Left ventricle myocardium inferior (tissue), 1 donor: Measurements from ENCODE around the gene AFMID. TPM values are rescaled to one million over a fixed set of nuclear protein-coding genes. Genes with fewer than 3 reads are reported as not detected.
A peak's percentile ranks its signal among the peaks of the same experiment; 100 is the strongest.

Experiments used
- DNase-seq: peaks from one replicate; pipeline ENCODE4 v3.0.0-alpha.2; 2020
- H3K27ac ChIP-seq: fragments of 200-600 bp; replicated peaks from 2 replicates; pipeline ENCODE4 v1.8.0; 2021
- H3K27me3 ChIP-seq: fragments of 200-600 bp; 2 replicates; pipeline ENCODE4 v1.8.0; 2021; ENCODE audit warnings: low read depth
- H3K36me3 ChIP-seq: fragments of 200-600 bp; 2 replicates; pipeline ENCODE4 v1.8.0; 2021
- H3K4me1 ChIP-seq: fragments of 200-600 bp; 2 replicates; pipeline ENCODE4 v1.8.0; 2021
- H3K4me3 ChIP-seq: fragments of 200-600 bp; 2 replicates; pipeline ENCODE4 v1.8.0; 2021; ENCODE audit warnings: mild to moderate bottlenecking, moderate library complexity
- H3K9me3 ChIP-seq: fragments of 200-600 bp; replicated peaks from 2 replicates; pipeline ENCODE4 v1.8.0; 2021
- intact Hi-C: fragments of 100-400 bp; cut with micrococcal nuclease; formaldehyde crosslinking; loops from one replicate; pipeline ENCODE4 v1.11.0; 2022
- total RNA-seq: library from RNA; stranded (reverse); fragmentation: NEBNext Ultra II Directional; extraction: Animal tissue kit (Norgen Biotek cat#: 25700); gene quantifications from one replicate; pipeline ENCODE4 v1.2.1, GENCODE V29; 2021
- TF ChIP-seq, protein P1 (sequence below): fragments of 200-600 bp; IDR thresholded peaks from 2 replicates; pipeline ENCODE4 v1.8.0; 2021; ENCODE audit warnings: antibody characterized with exemption, mild to moderate bottlenecking, borderline replicate concordance
- donor health status: DM: no; HTN: yes; CAD: no; lungs with severe emphysema.

The AFMID gene
- total RNA-seq, 1 donor from 2014 or later: 22.5 TPM

DNA sequence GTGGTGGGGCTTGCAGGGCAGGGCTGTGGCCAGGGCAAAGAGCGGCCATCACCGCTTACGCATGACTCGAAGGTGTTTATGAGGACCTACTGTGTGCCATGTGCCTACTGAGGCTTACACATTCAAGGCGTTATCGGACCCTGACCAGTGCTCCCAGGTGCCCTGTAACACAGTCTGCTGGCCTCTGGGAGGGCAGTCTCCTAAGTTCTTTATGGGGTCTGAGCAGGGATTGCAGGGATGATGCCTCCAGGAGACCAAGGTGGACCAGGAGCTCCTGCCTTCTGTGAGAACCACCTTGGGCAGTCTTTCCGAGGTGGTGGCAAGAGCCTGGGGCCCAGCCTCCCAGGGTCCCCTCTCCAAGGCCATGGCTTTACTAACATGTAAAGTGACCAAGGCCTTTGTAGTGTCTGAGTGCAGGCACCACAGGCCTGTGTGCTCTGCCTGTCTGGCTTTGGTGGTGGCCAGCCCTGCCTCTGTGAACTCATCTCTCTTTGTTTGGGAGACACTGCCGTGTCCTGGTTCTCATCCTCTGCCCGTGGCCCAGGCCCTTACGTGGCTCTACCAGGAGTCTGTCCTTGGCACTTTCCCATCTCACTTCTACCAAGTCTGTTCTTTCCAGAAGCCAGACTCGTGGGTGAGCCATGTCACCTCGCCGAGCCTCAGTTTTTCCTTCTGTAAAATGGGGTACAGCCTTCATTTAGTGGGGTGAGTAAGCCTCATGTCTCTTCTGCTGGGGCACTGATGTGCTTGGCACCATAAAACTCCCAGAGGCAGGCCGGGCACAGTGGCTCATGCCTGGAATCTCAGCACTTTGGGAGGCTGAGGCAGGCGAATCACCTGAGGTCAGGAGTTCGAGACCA is 22.2 kb upstream of the AFMID start:
- TF ChIP-seq, protein P1, sequence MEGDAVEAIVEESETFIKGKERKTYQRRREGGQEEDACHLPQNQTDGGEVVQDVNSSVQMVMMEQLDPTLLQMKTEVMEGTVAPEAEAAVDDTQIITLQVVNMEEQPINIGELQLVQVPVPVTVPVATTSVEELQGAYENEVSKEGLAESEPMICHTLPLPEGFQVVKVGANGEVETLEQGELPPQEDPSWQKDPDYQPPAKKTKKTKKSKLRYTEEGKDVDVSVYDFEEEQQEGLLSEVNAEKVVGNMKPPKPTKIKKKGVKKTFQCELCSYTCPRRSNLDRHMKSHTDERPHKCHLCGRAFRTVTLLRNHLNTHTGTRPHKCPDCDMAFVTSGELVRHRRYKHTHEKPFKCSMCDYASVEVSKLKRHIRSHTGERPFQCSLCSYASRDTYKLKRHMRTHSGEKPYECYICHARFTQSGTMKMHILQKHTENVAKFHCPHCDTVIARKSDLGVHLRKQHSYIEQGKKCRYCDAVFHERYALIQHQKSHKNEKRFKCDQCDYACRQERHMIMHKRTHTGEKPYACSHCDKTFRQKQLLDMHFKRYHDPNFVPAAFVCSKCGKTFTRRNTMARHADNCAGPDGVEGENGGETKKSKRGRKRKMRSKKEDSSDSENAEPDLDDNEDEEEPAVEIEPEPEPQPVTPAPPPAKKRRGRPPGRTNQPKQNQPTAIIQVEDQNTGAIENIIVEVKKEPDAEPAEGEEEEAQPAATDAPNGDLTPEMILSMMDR: no peak
- H3K36me3 ChIP-seq: no peaks in the 10 kb centered on the region
- H3K4me1 ChIP-seq: peaks cover 21% of the 10 kb centered on the region
- intact Hi-C loops: no loop called here
- H3K27me3 ChIP-seq: no peaks in the 10 kb centered on the region
- no peak for DNase-seq
- H3K4me3 ChIP-seq: no peak overlapping the region
- no peak overlapping the region for H3K27ac ChIP-seq
- no peaks in the 10 kb centered on the region for H3K9me3 ChIP-seq

DNA sequence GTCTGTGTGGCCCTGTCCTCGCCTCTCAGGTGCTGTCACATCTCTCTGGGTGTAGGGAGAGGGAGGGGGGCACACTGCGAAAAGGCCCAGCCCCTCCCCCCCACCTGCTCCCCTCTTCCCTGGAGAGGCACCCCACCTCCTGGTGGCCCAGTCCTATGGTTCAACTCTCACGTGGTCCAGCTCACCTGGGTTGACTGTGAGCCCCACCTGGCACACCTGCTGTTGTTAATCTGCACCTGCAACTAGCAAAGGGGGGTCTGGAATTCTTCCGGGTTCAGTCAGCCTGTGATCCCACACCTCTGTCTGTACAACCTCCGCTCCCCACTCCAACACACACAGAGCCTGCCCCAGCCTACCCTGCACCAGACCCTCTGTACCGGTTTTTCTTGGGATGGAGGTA is 20.7 kb upstream of the AFMID start:
- H3K36me3 ChIP-seq: peaks cover 9% of the 10 kb centered on the region
- H3K27ac ChIP-seq: no peak overlapping the region
- no peaks in the 10 kb centered on the region for H3K27me3 ChIP-seq
- no peaks in the 10 kb centered on the region for H3K9me3 ChIP-seq
- peaks cover 34% of the 10 kb centered on the region for H3K4me1 ChIP-seq
- TF ChIP-seq, protein P1: no peak
- DNase-seq: no peak
- no peak overlapping the region for H3K4me3 ChIP-seq
- intact Hi-C loops: no loop called here

DNA sequence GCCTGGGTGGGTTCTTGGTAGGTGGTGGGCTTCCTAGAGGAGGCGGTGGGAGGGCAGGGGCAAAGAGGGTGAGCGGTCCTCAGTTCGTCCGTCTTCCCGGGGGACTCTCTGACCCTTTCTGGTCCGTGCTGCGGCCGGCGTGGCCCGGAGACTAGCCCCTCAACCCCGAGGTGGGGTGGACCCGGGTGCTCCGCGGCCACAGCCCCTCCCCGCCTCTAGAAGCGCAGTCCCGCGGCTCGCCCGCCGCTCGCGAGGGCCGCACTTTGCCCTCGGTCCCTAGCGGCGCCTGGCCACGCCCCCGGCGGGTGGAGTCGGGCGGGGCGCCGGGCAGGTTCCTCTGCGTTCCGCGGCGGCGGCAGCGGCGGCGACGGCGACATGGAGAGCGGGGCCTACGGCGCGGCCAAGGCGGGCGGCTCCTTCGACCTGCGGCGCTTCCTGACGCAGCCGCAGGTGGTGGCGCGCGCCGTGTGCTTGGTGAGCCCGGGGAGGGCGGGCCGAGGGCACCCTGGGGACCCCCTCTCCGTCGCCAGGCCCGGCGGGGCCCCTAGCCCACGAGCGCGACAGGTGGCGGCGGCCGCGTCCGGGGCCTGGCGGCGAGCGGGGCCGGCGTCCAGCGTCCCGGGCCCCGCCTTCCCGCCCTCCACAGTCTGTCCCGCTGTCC is 18.8 kb upstream of the AFMID start, which contains the start of gene SYNGR2:
Gene SYNGR2 (plus strand): TSS at position 340 of the 661 bp plus-strand sequence. CDS start 36 bp downstream, at position 376.
- Histone ChIP-seq H3K9me3 (no peaks in the 10 kb centered on the region), H3K27ac (peak within 1 kb of the TSS; percentile 94), H3K27me3 (no peaks in the 10 kb centered on the region), H3K4me3 (peak within 1 kb of the TSS; percentile 83), H3K4me1 (peaks cover 53% of the 10 kb centered on the region), H3K36me3 (peaks cover 18% of the 10 kb centered on the region)
- TF ChIP-seq, protein P1: no peak
- peak; percentile 89 for DNase-seq
- intact Hi-C loops: no loop called here

DNA sequence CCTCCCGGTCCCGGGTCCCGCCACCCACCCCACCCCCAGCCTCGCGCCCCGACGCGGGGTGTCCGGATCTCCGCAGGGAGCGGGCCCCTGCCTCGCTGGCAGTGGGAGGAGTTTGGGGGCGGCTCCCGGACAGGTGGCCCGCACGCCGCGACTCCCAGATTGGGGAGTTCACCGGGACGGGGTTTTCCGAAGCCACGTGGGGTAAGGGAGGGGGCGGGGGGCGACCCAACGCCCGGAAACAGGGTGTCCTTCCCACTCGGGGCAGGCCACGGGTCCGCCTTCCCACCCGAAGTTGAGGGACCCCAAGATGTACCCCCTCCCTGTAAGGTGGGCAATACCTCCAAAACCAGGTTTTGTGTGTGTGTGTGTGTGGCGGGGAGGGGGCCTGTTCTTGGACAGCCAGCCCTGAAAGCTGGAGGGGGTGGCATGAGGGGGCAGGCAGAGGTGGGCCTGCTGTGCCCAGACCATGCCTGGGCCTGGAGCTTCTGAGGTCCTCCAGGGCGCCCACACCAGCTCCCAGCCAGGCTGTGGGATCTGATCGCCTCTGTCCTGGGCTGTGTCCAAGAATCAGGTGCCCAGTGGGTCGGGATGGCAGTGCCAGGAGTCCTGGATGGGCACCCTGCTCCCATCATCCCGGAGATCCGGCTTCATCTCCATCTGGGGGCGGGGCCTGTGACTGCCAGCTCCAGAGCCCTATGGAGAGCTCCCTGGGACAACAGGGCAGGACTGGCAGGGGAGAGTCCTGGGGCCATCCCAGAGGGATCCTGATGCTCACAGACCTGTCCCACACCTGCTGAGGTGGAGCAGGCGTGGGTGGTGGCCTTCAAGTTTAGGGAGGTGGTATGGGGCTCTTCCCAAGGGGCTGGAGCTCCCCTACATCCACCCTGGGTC is 18.0 kb upstream of the AFMID start:
- no peaks in the 10 kb centered on the region for H3K27me3 ChIP-seq
- H3K4me1 ChIP-seq: peaks cover 61% of the 10 kb centered on the region
- TF ChIP-seq, protein P1: no peak
- intact Hi-C loops: no loop called here
- no peaks in the 10 kb centered on the region for H3K9me3 ChIP-seq
- peak overlapping the region; percentile 83 for H3K4me3 ChIP-seq
- peak overlapping the region; percentile 94 for H3K27ac ChIP-seq
- DNase-seq: peak; percentile 58
- peaks cover 18% of the 10 kb centered on the region for H3K36me3 ChIP-seq
